Activated CD4-positive, alpha-beta T cell treated with anti-CD3 and anti-CD28 coated beads for 36 hours (primary cell): Measurements from ENCODE around the gene TDRKH. TPM values are rescaled to one million over a fixed set of nuclear protein-coding genes. Genes with fewer than 3 reads are reported as not detected.

Experiments used
- ATAC-seq: fragments of 200-7000 bp; cut with Tn5 transposase; one replicate; pipeline ENCODE4 v1.10.0; 2021; ENCODE audit warnings: mild to moderate bottlenecking, moderate library complexity
- CTCF ChIA-PET: fragments of 350-600 bp; sonication (Branson Sonifier 250); formaldehyde crosslinking; loops from one replicate; lab custom pipeline; 2021; ENCODE audit warnings: antibody characterized with exemption; lab: Charles Lee
- POLR2A ChIA-PET: fragments of 350-600 bp; sonication (Branson Sonifier 250); formaldehyde crosslinking; loops from one replicate; lab custom pipeline; 2021; ENCODE audit warnings: antibody characterized with exemption, inconsistent platforms; lab: Charles Lee
- DNase-seq: peaks from one replicate; pipeline ENCODE4 v3.0.0-alpha.2; 2020
- H3K27ac Mint-ChIP-seq: one replicate; pipeline ENCODE4 v1.8.0; 2021; ENCODE audit warnings: mixed read lengths
- H3K27me3 Mint-ChIP-seq: one replicate; pipeline ENCODE4 v1.8.0; 2021; ENCODE audit warnings: mixed read lengths
- H3K36me3 Mint-ChIP-seq: one replicate; pipeline ENCODE4 v1.8.0; 2021; ENCODE audit warnings: low read depth, mixed read lengths
- H3K4me1 Mint-ChIP-seq: one replicate; pipeline ENCODE4 v1.8.0; 2021; ENCODE audit warnings: mixed read lengths
- H3K4me3 Mint-ChIP-seq: one replicate; pipeline ENCODE4 v1.8.0; 2021; ENCODE audit warnings: mild to moderate bottlenecking, moderate library complexity, mixed read lengths
- H3K9me3 Mint-ChIP-seq: one replicate; pipeline ENCODE4 v1.8.0; 2021; ENCODE audit warnings: low read depth, mixed read lengths
- intact Hi-C, 2 experiments: fragments of 100-400 bp; cut with DNase I in 1 of 2; cut with micrococcal nuclease in 1 of 2; formaldehyde crosslinking; loops; one replicate each; pipeline versions ENCODE4 v1.14.2 to v1.15.1; 2022 to 2024; cut with DNase I, micrococcal nuclease
- total RNA-seq, 2 experiments: library from RNA; stranded (reverse); gene quantifications; one replicate each; pipeline ENCODE4 v1.2.3, GENCODE V29; 2021

TDRKH gene
- total RNA-seq, 2 experiments from 2014 or later: 18.4 to 19.9 TPM

GRCh38 chr1:151813271-151813977, 23.1 kb upstream of the TDRKH start:
- DNase-seq: no peak
- Mint-ChIP-seq H3K36me3 (no peaks in the 10 kb centered on the region), H3K27me3 (no peaks in the 10 kb centered on the region), H3K4me3 (no peak overlapping the region), H3K9me3 (no peaks in the 10 kb centered on the region), H3K4me1 (peaks cover 35% of the 10 kb centered on the region), H3K27ac (no peak overlapping the region)
- POLR2A ChIA-PET: no interaction called here
- no peak for ATAC-seq
- CTCF ChIA-PET: no interaction called here
- intact Hi-C loops: no loop called here

GRCh38 chr1:151811181-151811580, 20.9 kb upstream of the TDRKH start:
- ChIA-PET POLR2A (no interaction called here), CTCF (interaction anchor here (2.7 kb wide), 1 partner anchor 9 kb away, joined by 8 read pairs; no protein-coding TSS in a partner anchor)
- Mint-ChIP-seq H3K9me3 (no peaks in the 10 kb centered on the region), H3K27ac (no peak overlapping the region), H3K27me3 (no peaks in the 10 kb centered on the region), H3K4me3 (no peak overlapping the region), H3K36me3 (no peaks in the 10 kb centered on the region), H3K4me1 (peaks cover 16% of the 10 kb centered on the region)
- DNase-seq: no peak
- intact Hi-C loops: no loop called here
- ATAC-seq: no peak

GRCh38 chr1:151809985-151810556, 19.8 kb upstream of the TDRKH start:
- intact Hi-C loops: no loop called here
- Mint-ChIP-seq H3K9me3 (no peaks in the 10 kb centered on the region), H3K4me1 (peaks cover 8% of the 10 kb centered on the region), H3K36me3 (no peaks in the 10 kb centered on the region), H3K4me3 (no peak overlapping the region), H3K27ac (no peak overlapping the region), H3K27me3 (no peaks in the 10 kb centered on the region)
- ChIA-PET CTCF (interaction anchor here (0.7 to 2.7 kb wide), 3 partner anchors 10 to 21 kb away, joined by 3 to 8 read pairs (median 3); no protein-coding TSS in a partner anchor), POLR2A (no interaction called here)
- DNase-seq (no peak), ATAC-seq (no peak)

- DNase-seq: no peak
- no peaks in the 10 kb centered on the region for H3K27me3 Mint-ChIP-seq
- H3K36me3 Mint-ChIP-seq: no peaks in the 10 kb centered on the region
- no peak for ATAC-seq
- ChIA-PET CTCF (interaction anchor here (0.7 to 2.7 kb wide), 5 partner anchors 8 to 632 kb away, joined by 3 to 8 read pairs (median 3); no protein-coding TSS in a partner anchor), POLR2A (no interaction called here)
- intact Hi-C loops: no loop called here
- no peak overlapping the region for H3K27ac Mint-ChIP-seq
- no peak overlapping the region for H3K4me3 Mint-ChIP-seq
- no peaks in the 10 kb centered on the region for H3K9me3 Mint-ChIP-seq
- peaks cover 2% of the 10 kb centered on the region for H3K4me1 Mint-ChIP-seq
Measured at GRCh38 chr1:151809290-151809984, 19.1 kb upstream of the TDRKH start.

- ATAC-seq: no peak
Measured at GRCh38 chr1:151807766-151808165, 17.5 kb upstream of the TDRKH start.

GRCh38 chr1:151807131-151807530, 16.8 kb upstream of the TDRKH start:
- H3K36me3 Mint-ChIP-seq: no peaks in the 10 kb centered on the region
- no peak overlapping the region for H3K27ac Mint-ChIP-seq
- ChIA-PET CTCF (interaction anchor here (1.0 to 2.0 kb wide), 4 partner anchors 8 to 30 kb away, joined by 3 to 8 read pairs (median 4); no protein-coding TSS in a partner anchor), POLR2A (no interaction called here)
- ATAC-seq: no peak
- no peaks in the 10 kb centered on the region for H3K4me1 Mint-ChIP-seq
- DNase-seq: no peak
- no peaks in the 10 kb centered on the region for H3K9me3 Mint-ChIP-seq
- intact Hi-C loops: no loop called here
- H3K4me3 Mint-ChIP-seq: no peak overlapping the region
- no peaks in the 10 kb centered on the region for H3K27me3 Mint-ChIP-seq

More at GRCh38 chr1:151807766-151808165, 17.5 kb upstream of the TDRKH start:
- ChIA-PET POLR2A (interaction anchor here (0.7 kb wide), 1 partner anchor 34 kb away, joined by 3 read pairs; no protein-coding TSS in a partner anchor), CTCF (interaction anchor here (1.0 to 2.0 kb wide), 3 partner anchors 9 to 29 kb away, joined by 4 to 8 read pairs (median 5); no protein-coding TSS in a partner anchor)
- Mint-ChIP-seq H3K4me3 (no peak overlapping the region), H3K27ac (no peak overlapping the region), H3K36me3 (no peaks in the 10 kb centered on the region), H3K9me3 (no peaks in the 10 kb centered on the region), H3K27me3 (no peaks in the 10 kb centered on the region), H3K4me1 (no peaks in the 10 kb centered on the region)
- DNase-seq: no peak
- intact Hi-C loops: no loop called here

- Mint-ChIP-seq H3K27me3 (no peaks in the 10 kb centered on the region), H3K4me3 (no peak overlapping the region), H3K36me3 (no peaks in the 10 kb centered on the region), H3K27ac (no peak overlapping the region), H3K9me3 (no peaks in the 10 kb centered on the region), H3K4me1 (no peaks in the 10 kb centered on the region)
- no peak for DNase-seq
- no peak for ATAC-seq
- ChIA-PET CTCF (interaction anchor here (0.5 kb wide), 1 partner anchor 494 kb away, joined by 3 read pairs; no protein-coding TSS in a partner anchor), POLR2A (no interaction called here)
- intact Hi-C loops: no loop called here
Measured at GRCh38 chr1:151806170-151806569, 15.9 kb upstream of the TDRKH start.

GRCh38 chr1:151805066-151805820, 14.9 kb upstream of the TDRKH start, which contains the start of gene LINGO4:
Gene LINGO4, minus strand, starts transcription at chr1:151805419. Its CDS starts 2,715 bp downstream, at chr1:151802704.
- Mint-ChIP-seq H3K9me3 (no peaks in the 10 kb centered on the region), H3K27ac (no peak within 1 kb of the TSS), H3K4me3 (no peak within 1 kb of the TSS), H3K27me3 (no peaks in the 10 kb centered on the region), H3K36me3 (no peaks in the 10 kb centered on the region), H3K4me1 (peaks cover 3% of the 10 kb centered on the region)
- ChIA-PET CTCF (interaction anchor here (1.0 to 1.1 kb wide), 2 partner anchors 16 to 43 kb away, joined by 3 read pairs; no protein-coding TSS in a partner anchor), POLR2A (no interaction called here)
- intact Hi-C loops: no loop called here
- ATAC-seq (no peak), DNase-seq (no peak)

GRCh38 chr1:151803915-151804314, 13.6 kb upstream of the TDRKH start:
- POLR2A ChIA-PET: no interaction called here
- Mint-ChIP-seq H3K9me3 (no peaks in the 10 kb centered on the region), H3K4me3 (no peak overlapping the region), H3K27me3 (no peaks in the 10 kb centered on the region), H3K4me1 (peaks cover 3% of the 10 kb centered on the region), H3K27ac (no peak overlapping the region), H3K36me3 (no peaks in the 10 kb centered on the region)
- CTCF ChIA-PET: interaction anchor here (0.7 to 1.1 kb wide), 3 partner anchors 14 to 98 kb away, joined by 3 to 4 read pairs (median 3); no protein-coding TSS in a partner anchor
- DNase-seq: no peak
- intact Hi-C loops: no loop called here
- ATAC-seq: no peak

GRCh38 chr1:151803164-151803563, 12.9 kb upstream of the TDRKH start:
- Mint-ChIP-seq H3K9me3 (no peaks in the 10 kb centered on the region), H3K4me1 (peaks cover 3% of the 10 kb centered on the region), H3K27me3 (no peaks in the 10 kb centered on the region), H3K36me3 (no peaks in the 10 kb centered on the region), H3K27ac (no peak overlapping the region), H3K4me3 (no peak overlapping the region)
- no peak for ATAC-seq
- POLR2A ChIA-PET: no interaction called here
- CTCF ChIA-PET: interaction anchor here (0.7 to 1.4 kb wide), 2 partner anchors 13 to 162 kb away, joined by 3 to 10 read pairs; partner anchors contain the start of gene TDRKH
- no peak for DNase-seq
- intact Hi-C loops: no loop called here
